Smooth muscle cell (in vitro differentiated cells): ENCODE results near the gene UVSSA. TPM values are rescaled to one million over a fixed set of nuclear protein-coding genes. Genes with fewer than 3 reads are reported as not detected.
A peak's percentile ranks its signal among the peaks of the same experiment; 100 is the strongest.

Experiments used
- DNase-seq: peaks from one replicate; lab custom pipeline; 2025; ENCODE audit not compliant: unreplicated experiment; lab: John Stamatoyannopoulos, UW
- H2AFZ ChIP-seq: fragments of 200-600 bp; sonication (generic); 2 replicates; pipeline ENCODE4 v1.6.0; 2016; ENCODE audit warnings: antibody characterized with exemption, low read depth, mild to moderate bottlenecking
- H3F3A ChIP-seq: fragments of 200-600 bp; sonication (generic); 2 replicates; pipeline ENCODE4 v1.6.0; 2017; ENCODE audit warnings: antibody characterized with exemption, low read depth
- H3K27ac ChIP-seq: fragments of 200-600 bp; sonication (generic); 2 replicates; pipeline ENCODE4 v1.5.1; 2016; ENCODE audit warnings: low read depth, mild to moderate bottlenecking
- H3K27me3 ChIP-seq: fragments of 200-600 bp; sonication (generic); 2 replicates; pipeline ENCODE4 v1.6.1; 2016; ENCODE audit warnings: low read depth, mild to moderate bottlenecking
- H3K36me3 ChIP-seq: fragments of 200-600 bp; sonication (generic); 2 replicates; pipeline ENCODE4 v1.5.1; 2016; ENCODE audit warnings: low read depth
- H3K4me1 ChIP-seq: fragments of 200-600 bp; sonication (generic); 2 replicates; pipeline ENCODE4 v1.5.1; 2016; ENCODE audit warnings: low read depth
- H3K4me2 ChIP-seq: fragments of 200-600 bp; sonication (generic); 2 replicates; pipeline ENCODE4 v1.6.0; 2016; ENCODE audit warnings: mild to moderate bottlenecking
- H3K4me3 ChIP-seq: fragments of 200-600 bp; sonication (generic); 2 replicates; pipeline ENCODE4 v1.5.1; 2016; ENCODE audit warnings: mild to moderate bottlenecking
- H3K79me2 ChIP-seq: fragments of 200-600 bp; sonication (generic); 2 replicates; pipeline ENCODE4 v1.6.0; 2016; ENCODE audit warnings: low read depth, mild to moderate bottlenecking
- H3K9ac ChIP-seq: fragments of 200-600 bp; sonication (generic); 2 replicates; pipeline ENCODE4 v1.6.0; 2016; ENCODE audit warnings: low read depth
- H3K9me3 ChIP-seq: fragments of 200-600 bp; sonication (generic); replicated peaks from 2 replicates; pipeline ENCODE4 v1.5.1; 2016; ENCODE audit warnings: low read depth
- H4K20me1 ChIP-seq: fragments of 200-600 bp; sonication (generic); 2 replicates; pipeline ENCODE4 v1.6.0; 2016; ENCODE audit warnings: low read depth
- CTCF ChIP-seq: fragments of 200-600 bp; sonication (generic); IDR thresholded peaks from 2 replicates; pipeline ENCODE4 v1.5.1; 2017; ENCODE audit warnings: borderline replicate concordance, mild to moderate bottlenecking, antibody characterized with exemption; ENCODE audit not compliant: insufficient read depth, poor library complexity, severe bottlenecking
- WGBS: methylation state at CpG from one replicate; pipeline ENCODE4 v1.1.7; 2016; ENCODE audit warnings: low lambda C conversion rate; 5-methylcytosine and 5-hydroxymethylcytosine counted together
- polyA plus RNA-seq: library from polyadenylated mRNA; unstranded; fragments of >200 nt; fragmentation: Nextera tagmentation; extraction: Ambion mirVana; gene quantifications from 2 replicates; pipeline ENCODE4 v1.2.1, GENCODE V29; 2016
- total RNA-seq: library from RNA; depleted of rRNA; stranded (reverse); fragments of >200 nt; gene quantifications from 2 replicates; pipeline ENCODE4 v1.2.3, GENCODE V29; 2014

UVSSA gene
- total and polyA plus RNA-seq, 2 experiments from 2014 or later, result 9.0 to 13.0 TPM

GRCh38 chr4:1409491-1410425 lies 62.8 kb downstream of the UVSSA start:
- Histone ChIP-seq H3K9me3 (no peaks in the 10 kb centered on the region), H3K4me2 (no peak overlapping the region), H3K9ac (no peak overlapping the region), H2AFZ (no peak overlapping the region), H3F3A (no peaks in the 10 kb centered on the region), H3K27ac (no peak overlapping the region), H3K4me1 (no peaks in the 10 kb centered on the region), H4K20me1 (no peaks in the 10 kb centered on the region), H3K36me3 (no peaks in the 10 kb centered on the region), H3K27me3 (peaks cover 84% of the 10 kb centered on the region), H3K4me3 (no peak overlapping the region), H3K79me2 (no peaks in the 10 kb centered on the region)
- DNase-seq, result no peak
- 57% methylated on average over 27 of the region's 27 CpGs for WGBS
- TF ChIP-seq CTCF, result no peak

- Histone ChIP-seq H3K4me2 (no peak overlapping the region), H3K9ac (no peak overlapping the region), H4K20me1 (no peaks in the 10 kb centered on the region), H3K9me3 (no peaks in the 10 kb centered on the region), H3K79me2 (no peaks in the 10 kb centered on the region), H3K27me3 (peaks cover 84% of the 10 kb centered on the region), H3F3A (no peaks in the 10 kb centered on the region), H3K36me3 (no peaks in the 10 kb centered on the region), H2AFZ (no peak overlapping the region), H3K4me3 (no peak overlapping the region), H3K27ac (no peak overlapping the region), H3K4me1 (no peaks in the 10 kb centered on the region)
- DNase-seq, result peak; percentile 42
- TF ChIP-seq CTCF, result no peak
- 27% methylated on average over 46 of the region's 48 CpGs for WGBS
These were observed 63.7 kb downstream of the UVSSA start for GRCh38 chr4:1410491-1411325.

GRCh38 chr4:1411436-1412375 lies 64.7 kb downstream of the UVSSA start:
- no peak for DNase-seq
- WGBS, result 61% methylated on average over 17 of the region's 17 CpGs
- Histone ChIP-seq H3K27me3 (peaks cover 85% of the 10 kb centered on the region), H4K20me1 (no peaks in the 10 kb centered on the region), H3K9ac (no peak overlapping the region), H3F3A (no peaks in the 10 kb centered on the region), H3K4me1 (no peaks in the 10 kb centered on the region), H3K27ac (no peak overlapping the region), H3K4me3 (no peak overlapping the region), H3K9me3 (no peaks in the 10 kb centered on the region), H3K36me3 (no peaks in the 10 kb centered on the region), H3K4me2 (no peak overlapping the region), H2AFZ (no peak overlapping the region), H3K79me2 (no peaks in the 10 kb centered on the region)
- no peak for TF ChIP-seq CTCF
